ENCODE data around the gene TBX10.
"Not testable (repeated sequence)": the region's sequence is repeated elsewhere in the genome, so short reads cannot be mapped to it uniquely, and the experiment has no call there.

The TBX10 gene

DNA sequence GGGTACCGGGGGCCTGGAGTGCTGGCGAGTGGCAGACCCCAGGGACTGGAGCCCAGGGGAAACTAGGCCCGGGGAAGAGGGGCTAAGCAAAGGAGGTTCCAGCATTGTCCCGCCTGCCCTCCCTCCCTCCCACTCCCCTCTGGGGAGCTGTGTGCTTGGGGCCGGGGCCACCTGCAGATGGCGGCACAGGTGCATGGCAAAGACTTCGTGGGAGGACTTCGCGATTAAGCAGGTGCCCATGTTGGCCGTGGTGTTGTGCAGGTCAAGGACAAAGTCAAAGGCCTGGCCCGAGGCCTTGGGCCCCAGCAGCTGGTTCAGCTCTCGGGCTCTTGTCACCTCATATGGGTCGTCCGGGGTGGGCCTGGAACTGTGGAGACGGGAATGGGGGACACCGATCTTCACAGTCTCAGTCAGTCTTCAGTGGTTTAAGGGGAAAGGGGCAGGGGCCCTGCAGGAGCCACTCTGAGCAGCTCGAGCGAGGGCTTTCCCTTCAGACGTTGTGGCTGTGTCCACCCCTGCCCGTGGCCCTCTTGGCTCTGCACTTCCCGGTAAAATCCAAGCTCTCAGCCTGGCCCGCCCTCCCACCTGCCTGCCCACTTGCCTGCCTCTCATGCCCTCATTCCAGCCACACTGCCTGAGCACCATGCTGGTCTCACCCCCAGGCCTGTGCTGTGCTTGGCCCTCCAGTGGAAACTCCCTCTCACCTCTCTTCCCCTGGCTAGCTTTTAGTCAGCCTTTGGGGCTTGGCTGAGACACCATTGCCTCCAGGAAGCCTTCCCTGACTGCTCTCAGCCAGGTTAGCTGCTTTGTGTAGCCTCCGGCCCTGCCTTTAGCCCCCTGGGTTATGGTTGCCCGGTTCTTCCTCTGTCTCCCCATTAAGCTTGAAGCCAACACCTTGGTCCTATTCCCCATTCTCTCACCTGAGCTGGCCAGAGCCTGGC lies 6.2 kb upstream of the TBX10 start:
- no peak for DNase-seq (ENCODE audit: low read depth)

GRCh38 chr11:67644472-67645418 lies 5.2 kb upstream of the TBX10 start:
- no peak for DNase-seq (ENCODE audit: low read depth)

DNA sequence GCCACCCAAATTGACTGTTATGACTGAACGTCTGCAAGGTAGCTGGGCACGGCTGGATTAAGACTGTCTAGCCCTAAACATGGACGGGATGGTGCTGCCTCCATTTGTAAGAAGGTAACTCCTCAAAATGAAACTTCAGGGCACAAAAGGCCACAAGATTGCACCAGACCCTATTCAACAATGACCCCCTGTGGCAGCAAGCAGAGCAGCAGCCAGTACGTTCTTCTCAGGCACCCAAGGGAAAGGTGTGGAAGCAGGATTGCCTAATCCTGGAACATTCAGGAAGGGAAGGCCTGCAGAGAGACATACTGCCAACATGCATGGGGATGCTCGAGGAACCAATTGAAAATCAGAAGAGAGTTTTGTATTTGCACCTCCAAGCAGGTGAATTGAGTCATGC lies 4.5 kb upstream of the TBX10 start:
- DNase-seq (ENCODE audit: low read depth): no peak

DNA sequence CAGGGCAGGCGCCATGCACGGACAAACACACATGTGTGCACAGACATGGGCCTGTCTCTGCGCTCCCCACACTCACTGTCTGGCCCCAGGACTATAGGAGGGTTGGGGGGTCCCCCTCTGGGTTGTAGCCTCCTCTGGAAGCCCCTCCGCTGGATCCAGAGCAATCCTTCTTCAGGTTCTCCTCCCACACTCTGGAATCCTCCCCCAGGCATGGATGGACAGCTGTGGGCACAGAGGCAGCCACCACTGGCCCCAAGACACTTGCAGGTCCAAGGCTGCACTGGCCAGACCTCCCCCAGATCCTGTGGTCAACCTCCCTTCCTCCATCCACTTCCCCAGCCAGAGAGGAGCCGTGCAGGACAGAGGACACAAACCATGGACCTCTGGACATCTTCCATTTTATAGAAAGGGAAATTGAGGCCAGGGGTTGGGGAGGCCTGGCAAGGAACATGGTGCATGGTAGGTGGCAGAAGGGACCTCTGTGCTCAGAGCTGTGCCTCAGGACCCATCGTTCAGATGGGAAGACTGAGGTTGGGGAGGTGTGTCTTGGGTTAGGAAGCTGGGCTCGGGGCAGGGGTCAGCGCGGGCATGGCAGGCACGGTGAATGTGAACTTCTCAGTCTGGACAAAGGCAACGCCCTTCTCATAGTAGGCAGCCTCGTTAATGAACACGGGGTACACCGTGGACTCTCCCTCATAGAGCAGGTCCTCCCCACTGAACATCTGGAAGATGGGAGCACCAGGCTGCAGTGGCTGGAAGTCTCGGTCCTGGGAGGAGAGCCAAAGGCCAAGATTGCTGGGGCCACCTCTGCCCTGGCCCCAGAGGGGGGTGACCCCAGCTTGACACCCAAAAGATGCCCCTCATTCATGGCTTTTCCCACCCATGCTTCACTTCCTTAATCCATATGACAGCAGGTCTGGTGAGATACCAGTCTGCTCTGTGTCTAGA lies 2.9 kb upstream of the TBX10 start:
- DNase-seq (ENCODE audit: low read depth): no peak

DNA sequence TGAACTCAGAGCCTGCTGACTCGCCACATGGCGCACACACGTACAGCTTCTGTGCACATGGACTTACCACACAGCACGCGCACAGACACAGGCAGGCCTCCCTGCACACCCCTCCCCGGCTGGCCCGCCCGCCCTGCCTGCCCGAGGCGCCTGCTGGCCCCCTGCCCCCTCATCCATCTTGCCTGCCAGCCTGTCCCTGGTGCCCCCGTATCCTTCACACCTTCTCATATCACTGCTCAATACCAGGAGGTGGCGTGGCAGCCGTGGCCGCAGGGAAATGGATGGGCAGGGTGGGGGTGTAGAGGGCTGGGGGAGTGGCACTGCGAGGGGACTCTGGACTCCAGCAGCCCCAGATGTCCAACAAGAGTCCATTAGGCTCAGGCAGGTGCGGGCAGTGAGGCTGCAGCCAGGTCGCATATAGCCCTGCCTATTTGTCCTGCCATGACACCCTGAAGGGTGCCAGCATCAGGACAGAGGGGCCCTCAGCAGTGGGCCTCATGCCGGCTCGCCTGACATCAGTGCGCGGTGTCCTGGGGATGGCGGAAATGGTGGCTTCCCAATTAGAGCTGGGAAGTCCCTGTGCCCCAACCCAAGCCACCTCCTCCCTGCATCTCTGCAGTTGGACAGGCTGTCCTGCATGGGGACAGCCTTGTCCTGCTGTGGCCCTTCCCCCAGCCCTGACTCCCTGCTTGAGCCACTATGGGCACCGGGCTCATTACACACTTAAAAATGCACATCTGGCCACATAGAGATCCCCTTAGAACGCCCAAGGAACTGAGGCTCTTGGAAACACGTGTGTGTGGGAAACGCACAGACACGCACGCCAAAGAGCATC lies 2.0 kb upstream of the TBX10 start:
- no peak for DNase-seq (ENCODE audit: low read depth)

- no peak for DNase-seq (ENCODE audit: low read depth)
These were observed 1.3 kb upstream of the TBX10 start for GRCh38 chr11:67640758-67641337.

DNA sequence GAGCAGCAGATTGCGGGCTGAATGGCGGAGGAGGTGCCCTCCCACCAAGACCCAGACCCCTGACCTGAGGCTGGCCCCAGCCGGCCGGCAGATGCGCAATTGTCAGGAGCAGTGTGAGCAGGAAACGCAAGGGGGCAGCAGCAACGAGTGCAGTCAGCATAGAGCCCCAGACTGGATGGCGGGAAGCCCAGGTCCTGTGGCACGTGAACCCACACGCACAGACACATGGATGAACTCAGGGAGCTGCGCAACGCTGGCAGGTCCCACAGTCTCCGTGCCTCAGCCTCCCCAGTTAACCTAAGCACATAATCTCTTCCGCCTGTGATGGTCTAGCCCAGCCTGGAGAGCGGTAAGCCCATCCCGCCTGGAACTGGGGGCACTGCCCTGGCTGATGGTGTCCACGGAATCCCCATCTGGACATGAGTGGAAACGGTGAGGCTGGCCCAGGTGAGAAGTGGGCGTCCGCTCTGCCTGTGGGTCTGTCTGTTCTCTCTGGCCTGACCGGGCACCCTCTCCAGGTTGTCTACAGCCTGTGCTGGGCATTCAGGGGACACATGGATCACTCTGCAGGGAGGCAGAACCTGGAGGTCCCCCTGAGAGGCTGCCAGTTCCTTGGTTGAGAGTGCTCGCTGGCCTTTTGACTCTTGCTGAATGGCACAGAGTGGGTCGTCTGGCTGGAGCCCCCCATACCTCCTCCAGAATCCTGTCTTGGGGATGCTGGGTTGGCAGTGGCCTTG lies 626 bp upstream of the TBX10 start:
- no peak for DNase-seq (ENCODE audit: low read depth)

- DNase-seq (ENCODE audit: low read depth): no peak
These were observed 777 bp downstream of the TBX10 start for GRCh38 chr11:67638535-67639437.

- DNase-seq (ENCODE audit: low read depth): not testable (repeated sequence)
These were observed 2.1 kb downstream of the TBX10 start for GRCh38 chr11:67637441-67637840.

- no peak for DNase-seq (ENCODE audit: low read depth)
These were observed 2.6 kb downstream of the TBX10 start for GRCh38 chr11:67636962-67637361.

DNA sequence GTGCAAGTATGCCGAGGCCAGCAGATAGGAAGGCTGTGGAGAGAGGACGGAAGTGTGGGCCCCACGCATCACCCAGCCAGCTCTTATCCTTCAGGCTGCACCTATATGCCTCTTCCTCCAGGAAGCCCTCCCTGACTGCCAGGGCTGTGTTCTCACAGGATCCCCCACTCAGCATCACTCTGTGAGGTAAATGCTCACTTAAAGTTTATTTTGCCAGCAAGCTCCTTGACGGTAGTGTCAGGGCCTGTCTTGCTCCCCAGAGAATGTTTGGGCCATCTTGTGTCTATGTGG lies 4.4 kb downstream of the TBX10 start:
- DNase-seq (ENCODE audit: low read depth): no peak

DNA sequence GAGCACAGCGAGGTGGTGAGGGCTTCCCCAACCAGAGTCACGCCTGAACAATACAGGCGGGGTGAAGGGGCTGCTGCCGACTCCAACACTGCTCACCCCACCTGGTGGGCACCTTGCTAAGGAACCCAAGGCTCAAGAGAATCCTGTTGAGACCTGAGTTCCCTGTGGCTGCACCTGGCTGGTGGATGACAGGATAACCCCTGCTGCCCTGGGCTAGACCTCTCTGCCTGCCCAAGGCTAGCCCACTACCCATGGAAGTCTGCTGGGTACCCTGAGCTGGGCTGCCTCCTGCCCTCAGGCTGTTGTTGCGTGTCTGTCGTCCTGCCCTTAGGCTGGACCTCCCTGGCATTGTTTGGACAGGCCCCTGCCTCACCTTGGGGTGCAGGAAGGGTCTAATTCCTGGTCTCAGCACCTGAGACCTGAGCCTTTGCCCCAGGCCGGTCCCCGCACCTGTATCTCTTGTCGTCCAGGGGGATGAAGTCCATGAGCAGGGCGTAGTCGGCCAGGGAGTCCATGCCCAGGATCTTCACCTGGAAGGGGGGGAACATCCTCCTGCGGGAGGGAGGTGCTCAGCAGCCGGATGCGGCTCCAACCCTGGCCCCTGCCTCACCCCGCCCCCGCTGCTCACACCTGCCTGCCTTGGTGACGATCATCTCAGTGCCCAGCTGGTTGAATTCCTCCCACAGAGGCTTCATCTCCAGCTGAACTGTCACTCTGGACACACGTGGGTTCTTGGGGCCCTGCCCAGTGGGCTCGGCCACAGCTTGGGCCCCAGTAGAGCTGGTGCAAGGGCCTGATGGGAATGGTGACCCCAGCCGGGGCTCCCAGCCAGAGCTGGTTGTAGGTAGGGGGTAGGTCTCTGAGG lies 5.0 kb downstream of the TBX10 start:
- no peak for DNase-seq (ENCODE audit: low read depth)

- DNase-seq (ENCODE audit: low read depth): no peak
These were observed 5.7 kb downstream of the TBX10 start for GRCh38 chr11:67633758-67634365.

DNA sequence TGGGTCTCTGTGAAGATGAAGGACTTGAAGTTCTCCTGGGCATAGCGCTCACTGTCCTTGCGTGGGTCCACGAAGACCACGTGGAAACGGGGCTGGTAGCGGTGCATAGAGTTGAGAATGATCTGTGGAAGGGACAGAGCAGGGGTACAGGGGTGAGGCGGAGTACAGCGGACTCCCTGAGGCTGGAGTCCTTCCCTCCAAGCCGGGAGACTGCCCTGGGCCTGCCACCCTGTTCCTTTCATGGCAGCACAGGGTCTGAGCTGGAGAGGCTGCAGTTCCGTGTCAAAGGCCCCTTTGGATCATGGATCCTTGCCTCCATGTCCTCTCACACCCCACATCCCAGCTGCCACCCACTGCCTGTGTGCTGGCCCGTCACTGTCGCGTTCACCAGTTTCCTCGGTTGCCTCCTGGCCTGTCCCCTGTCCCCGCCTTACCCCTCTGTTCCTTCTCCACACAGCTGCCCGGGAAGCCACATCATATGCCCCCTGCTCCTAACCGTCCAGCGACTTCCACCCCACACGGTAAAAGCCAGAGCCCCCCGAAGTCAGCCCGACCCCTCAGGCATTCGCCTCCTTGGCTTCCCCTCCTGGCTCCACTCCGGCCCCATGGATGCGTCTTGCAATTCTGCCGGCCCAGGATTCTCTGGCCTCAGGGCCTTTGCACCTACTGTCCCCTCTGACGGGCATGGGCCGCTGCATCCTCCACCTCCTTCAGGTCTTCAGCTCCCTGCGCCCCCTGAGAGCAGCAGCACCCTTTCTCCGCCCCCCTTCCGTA lies 6.4 kb downstream of the TBX10 start:
- DNase-seq (ENCODE audit: low read depth): no peak

- DNase-seq (ENCODE audit: low read depth): no peak
These were observed 7.2 kb downstream of the TBX10 start for GRCh38 chr11:67632175-67632981.

GRCh38 chr11:67631853-67632174 lies 7.7 kb downstream of the TBX10 start:
- no peak for DNase-seq (ENCODE audit: low read depth)
